ENCODE data around the gene MPLKIP.

- TF ChIP-seq CTCF (IDR thresholded peaks at IDR 0.05; ENCODE audit: low read depth, low read length, poor library complexity, severe bottlenecking) (no peak), EZH2phosphoT487 (IDR thresholded peaks at IDR 0.05; ENCODE audit: borderline replicate concordance, low read length) (no peak)
Measured at GRCh38 chr7:40175725-40176510, 41.5 kb upstream of the MPLKIP start.
